Ectodermal cell (in vitro differentiated cells): Measurements from ENCODE around the gene ARHGAP15.

ENCODE experiments used
- H3K27ac ChIP-seq: 2 replicates; pipeline ENCODE4 v1.7.0; 2013; ENCODE audit warnings: mild to moderate bottlenecking, low read depth, low read length; ENCODE audit not compliant: insufficient read depth, poor library complexity, severe bottlenecking
- H3K27me3 ChIP-seq: 2 replicates; pipeline ENCODE4 v1.7.0; 2013; ENCODE audit warnings: mild to moderate bottlenecking, low read length; ENCODE audit not compliant: insufficient read depth, control insufficient read depth, poor library complexity, severe bottlenecking
- H3K36me3 ChIP-seq: one replicate; pipeline ENCODE4 v1.7.0; 2013; ENCODE audit warnings: low read length; ENCODE audit not compliant: control insufficient read depth, insufficient read depth
- H3K4me1 ChIP-seq: one replicate; pipeline ENCODE4 v1.7.0; 2013; ENCODE audit warnings: low read length; ENCODE audit not compliant: control insufficient read depth, insufficient read depth
- H3K4me3 ChIP-seq: 2 replicates; pipeline ENCODE4 v1.7.0; 2013; ENCODE audit warnings: low read depth, low read length, control low read depth; ENCODE audit not compliant: insufficient read depth
- H3K9me3 ChIP-seq: 2 replicates; pipeline ENCODE4 v1.7.0; 2013; ENCODE audit warnings: mild to moderate bottlenecking, low read length, moderate library complexity; ENCODE audit not compliant: control insufficient read depth
- WGBS, 2 experiments: methylation state at CpG; one replicate each; pipeline ENCODE4 v1.1.7; 2013; ENCODE audit warnings: missing lambda C conversion rate in 2 of 2; 5-methylcytosine and 5-hydroxymethylcytosine counted together

Gene ARHGAP15

GRCh38 chr2:143155661-143156060, 26.4 kb downstream of the ARHGAP15 start:
- no peak overlapping the region for H3K4me3 ChIP-seq
- H3K9me3 ChIP-seq = no peaks in the 10 kb centered on the region
- H3K27ac ChIP-seq = no peak overlapping the region
- H3K27me3 ChIP-seq = no peaks in the 10 kb centered on the region
- no peaks in the 10 kb centered on the region for H3K36me3 ChIP-seq
- H3K4me1 ChIP-seq = no peaks in the 10 kb centered on the region

DNA sequence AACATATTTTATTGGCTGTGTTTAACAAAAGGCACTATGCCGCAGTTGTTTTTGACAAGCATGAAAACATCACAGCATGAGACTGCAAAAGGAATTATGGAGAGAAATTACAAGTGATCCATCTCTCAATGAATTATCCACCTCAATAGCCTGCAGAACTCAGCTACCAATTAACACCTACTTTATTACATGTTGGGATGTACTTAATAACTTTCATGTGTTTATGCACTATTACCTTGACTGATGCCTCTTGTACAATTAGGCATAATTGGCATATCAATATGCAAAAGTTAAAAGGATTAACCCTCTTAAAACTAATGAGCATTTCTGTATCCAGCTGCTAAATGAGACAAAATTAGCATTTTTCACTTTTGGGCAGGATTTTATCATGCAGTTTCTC, 27.8 kb downstream of the ARHGAP15 start:
- 75 to 94% methylated on average over 1 of the region's 1 CpG for WGBS, 2 experiments
- Histone ChIP-seq H3K27me3 (no peaks in the 10 kb centered on the region), H3K36me3 (no peaks in the 10 kb centered on the region), H3K27ac (no peak overlapping the region), H3K4me1 (no peaks in the 10 kb centered on the region), H3K9me3 (no peaks in the 10 kb centered on the region), H3K4me3 (no peak overlapping the region)

GRCh38 chr2:143157418-143157817, 28.2 kb downstream of the ARHGAP15 start:
- H3K27me3 ChIP-seq = no peaks in the 10 kb centered on the region
- H3K27ac ChIP-seq = no peak overlapping the region
- 91 to 98% methylated on average over 3 of the region's 3 CpGs for WGBS, 2 experiments
- H3K9me3 ChIP-seq = no peaks in the 10 kb centered on the region
- H3K36me3 ChIP-seq = no peaks in the 10 kb centered on the region
- no peak overlapping the region for H3K4me3 ChIP-seq
- no peaks in the 10 kb centered on the region for H3K4me1 ChIP-seq

DNA sequence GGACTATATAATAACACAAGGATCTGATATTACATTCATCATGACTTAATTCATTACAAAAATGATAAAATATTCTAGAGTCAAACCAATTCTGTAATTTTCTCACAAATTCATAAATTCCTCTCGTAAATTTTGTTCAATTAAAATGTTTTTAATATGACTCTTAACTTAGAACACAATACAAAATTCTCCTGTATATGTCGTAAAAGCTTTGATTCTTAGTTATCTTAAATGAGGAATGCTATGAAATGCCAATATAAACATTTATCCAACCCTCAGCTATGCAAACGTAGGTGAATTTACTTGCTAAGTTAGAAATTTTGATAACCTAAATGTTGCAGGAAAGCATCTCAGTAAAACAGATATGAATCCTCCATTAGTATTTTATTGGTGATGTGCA, 28.9 kb downstream of the ARHGAP15 start:
- Histone ChIP-seq H3K4me1 (no peaks in the 10 kb centered on the region), H3K27ac (no peak overlapping the region), H3K9me3 (no peaks in the 10 kb centered on the region), H3K4me3 (no peak overlapping the region), H3K36me3 (no peaks in the 10 kb centered on the region), H3K27me3 (no peaks in the 10 kb centered on the region)
- 100% methylated on average over 2 of the region's 3 CpGs; no CpG with 5 or more reads in 1 of the 2 experiments for WGBS, 2 experiments

GRCh38 chr2:143158551-143159485, 29.6 kb downstream of the ARHGAP15 start:
- H3K36me3 ChIP-seq = no peaks in the 10 kb centered on the region
- H3K27ac ChIP-seq = no peak overlapping the region
- 90 to 92% methylated on average over 10 of the region's 10 CpGs for WGBS, 2 experiments
- H3K4me3 ChIP-seq = no peak overlapping the region
- no peaks in the 10 kb centered on the region for H3K4me1 ChIP-seq
- H3K9me3 ChIP-seq = no peaks in the 10 kb centered on the region
- H3K27me3 ChIP-seq = no peaks in the 10 kb centered on the region

- Histone ChIP-seq H3K4me1 (no peaks in the 10 kb centered on the region), H3K9me3 (no peaks in the 10 kb centered on the region), H3K36me3 (no peaks in the 10 kb centered on the region), H3K4me3 (no peak overlapping the region), H3K27me3 (no peaks in the 10 kb centered on the region), H3K27ac (no peak overlapping the region)
- 98 to 100% methylated on average over 1 to 2 of the region's 2 CpGs for WGBS, 2 experiments
These were observed 30.2 kb downstream of the ARHGAP15 start for GRCh38 chr2:143159486-143159840.

DNA sequence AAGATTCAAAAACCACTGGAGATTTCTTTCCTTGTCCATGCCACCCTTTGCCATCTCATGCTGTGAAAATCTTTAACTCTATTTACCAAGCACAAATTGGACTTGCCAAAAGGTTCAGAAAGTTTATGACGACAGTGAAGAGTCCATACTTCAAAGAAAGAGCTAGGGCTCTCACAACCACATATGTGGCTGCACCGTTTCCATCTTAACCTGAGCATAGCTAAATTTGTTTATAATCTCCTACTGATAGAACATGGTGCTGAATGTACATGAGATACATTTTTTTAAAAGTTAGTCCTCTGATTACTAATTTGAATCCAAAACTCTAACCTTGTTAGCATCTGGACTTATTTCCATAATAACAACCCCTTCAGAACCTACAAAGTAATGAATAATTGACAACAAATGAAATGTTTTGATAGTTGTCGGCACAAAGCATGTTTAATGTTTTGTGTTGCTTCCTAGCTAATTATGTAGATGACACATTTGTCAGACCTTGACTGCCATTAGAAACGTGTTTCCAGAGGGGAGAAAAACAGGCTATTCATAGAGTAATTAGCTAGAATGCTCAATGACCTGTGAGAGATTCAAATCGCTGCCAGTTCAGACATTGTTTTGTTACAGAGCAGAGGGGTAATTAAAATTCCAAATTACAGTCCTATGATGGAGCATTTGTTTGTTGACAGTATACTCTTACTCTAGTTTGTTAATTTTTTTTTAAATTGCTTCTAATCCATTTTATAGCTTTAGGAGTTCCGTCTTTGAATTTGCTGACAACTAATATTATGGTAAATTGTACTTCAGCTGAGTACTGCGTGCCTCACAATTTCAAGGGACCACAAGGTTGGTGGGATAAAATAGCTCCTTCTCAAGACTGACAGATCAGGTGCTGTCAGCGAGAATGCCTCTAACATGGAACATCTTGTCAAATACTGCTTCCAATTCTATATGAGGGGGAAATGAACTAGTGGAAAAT, 31.8 kb downstream of the ARHGAP15 start:
- no peaks in the 10 kb centered on the region for H3K9me3 ChIP-seq
- H3K27ac ChIP-seq = no peak overlapping the region
- no peaks in the 10 kb centered on the region for H3K4me1 ChIP-seq
- H3K27me3 ChIP-seq = no peaks in the 10 kb centered on the region
- 85 to 89% methylated on average over 8 of the region's 8 CpGs for WGBS, 2 experiments
- no peaks in the 10 kb centered on the region for H3K36me3 ChIP-seq
- H3K4me3 ChIP-seq = no peak overlapping the region

GRCh38 chr2:143162123-143162837, 33.1 kb downstream of the ARHGAP15 start:
- no peaks in the 10 kb centered on the region for H3K27me3 ChIP-seq
- H3K4me1 ChIP-seq = no peaks in the 10 kb centered on the region
- H3K27ac ChIP-seq = no peak overlapping the region
- no peak overlapping the region for H3K4me3 ChIP-seq
- no peaks in the 10 kb centered on the region for H3K9me3 ChIP-seq
- no peaks in the 10 kb centered on the region for H3K36me3 ChIP-seq
- WGBS, 2 experiments = 71 to 72% methylated on average over 12 of the region's 12 CpGs

DNA sequence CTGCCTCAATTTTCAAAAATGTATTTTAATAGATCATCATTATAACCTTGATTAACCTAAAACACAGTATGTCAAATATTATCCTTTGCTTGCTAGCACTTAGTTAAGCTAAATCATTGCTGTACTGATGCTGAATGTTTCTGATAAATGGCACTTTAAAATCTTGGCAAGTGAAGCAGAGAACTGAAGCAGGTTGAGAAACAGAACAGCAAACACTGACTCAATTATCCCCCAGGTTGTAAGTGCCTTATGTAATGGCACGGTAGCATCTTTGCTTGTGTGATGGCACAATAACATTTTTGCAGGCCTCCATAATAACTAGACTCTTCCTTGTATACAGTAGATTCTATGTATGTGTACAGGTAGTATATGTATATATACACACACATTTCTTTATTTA, 33.8 kb downstream of the ARHGAP15 start:
- H3K9me3 ChIP-seq = no peaks in the 10 kb centered on the region
- 100% methylated on average over 1 of the region's 1 CpG; no CpG with 5 or more reads in 1 of the 2 experiments for WGBS, 2 experiments
- no peaks in the 10 kb centered on the region for H3K4me1 ChIP-seq
- no peak overlapping the region for H3K4me3 ChIP-seq
- no peaks in the 10 kb centered on the region for H3K36me3 ChIP-seq
- H3K27ac ChIP-seq = no peak overlapping the region
- no peaks in the 10 kb centered on the region for H3K27me3 ChIP-seq
